Activated CD4-positive, CD25-positive, alpha-beta regulatory T cell treated with anti-CD3 and anti-CD28 coated beads, Interleukin-2, amount 50 U/mL, for 24 hours (primary cell): ENCODE measurements around the gene ACAD10.

Experiments
- ATAC-seq, 2 donors: fragments of 150-1000 bp; cut with Tn5 transposase; one replicate each; pipeline ENCODE4 v1.10.0; 2021; ENCODE audit warnings: mild to moderate bottlenecking in 1 of 2, moderate library complexity in 1 of 2

The ACAD10 gene

DNA sequence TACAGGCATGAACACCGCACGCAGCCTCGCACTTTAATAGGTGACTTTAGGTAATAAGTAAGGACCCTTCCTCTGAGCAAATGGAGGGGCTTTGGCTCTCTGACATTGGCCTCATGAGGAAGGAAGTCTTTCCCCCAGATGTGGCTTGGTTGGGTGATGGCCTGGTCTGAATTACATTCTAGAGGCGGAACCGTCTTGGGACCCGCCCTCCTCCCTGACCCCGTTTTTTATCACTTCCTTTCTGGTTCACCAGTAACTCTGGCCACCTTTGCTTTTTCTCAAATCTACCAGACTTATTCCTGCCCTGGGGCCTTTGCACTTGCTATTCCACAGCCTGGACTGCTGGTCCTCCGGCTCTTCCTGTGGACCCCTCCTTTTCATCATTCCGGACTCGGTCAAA is 94.3 kb downstream of the ACAD10 start:
- no peak for ATAC-seq

DNA sequence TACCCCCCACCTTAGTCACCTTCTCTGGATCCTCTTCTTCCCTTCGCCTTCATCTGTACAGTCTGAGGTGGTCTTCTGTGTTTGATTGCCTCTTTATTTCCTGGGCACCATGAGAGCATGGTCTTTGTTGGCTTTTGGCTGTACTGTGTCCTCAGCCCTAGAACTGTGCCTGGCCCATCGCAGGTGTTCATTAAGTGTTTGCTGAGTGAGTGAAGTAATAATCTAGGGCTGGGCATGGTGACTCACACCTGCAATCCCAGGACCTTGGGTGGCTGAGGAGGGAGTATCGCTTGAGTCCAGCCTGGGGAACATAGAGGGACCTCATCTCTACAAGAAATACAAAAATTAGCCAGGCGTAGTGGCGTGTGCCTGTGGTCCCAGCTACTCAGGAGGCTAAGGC is 94.8 kb downstream of the ACAD10 start:
- no peak for ATAC-seq

DNA sequence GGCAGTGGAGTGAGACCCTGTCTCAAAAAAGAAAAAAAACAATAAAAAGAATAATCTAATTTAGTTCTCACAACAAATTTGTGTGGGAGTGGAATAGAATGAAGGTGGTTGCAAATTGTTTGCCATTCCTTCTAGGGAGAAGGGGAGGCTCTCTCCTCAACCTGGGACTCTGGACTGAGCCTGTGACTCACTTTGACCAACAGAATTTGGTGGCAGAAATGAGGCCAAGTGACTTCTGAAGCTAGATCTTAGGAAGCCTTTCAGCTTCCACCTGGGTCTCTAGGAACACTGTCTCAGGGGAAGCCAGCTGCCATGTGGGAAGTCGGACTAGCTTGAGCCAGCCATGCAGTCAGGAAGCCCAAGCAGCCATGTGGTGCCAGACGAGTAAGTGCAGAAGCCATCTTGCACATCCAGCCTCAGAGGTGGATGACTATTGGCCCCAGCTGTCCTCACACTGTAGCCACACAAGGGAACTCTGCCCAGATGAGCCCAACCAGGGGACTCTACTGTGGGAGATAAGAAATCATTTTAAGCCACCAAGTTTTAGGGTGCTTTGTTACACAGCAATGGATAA is 95.3 kb downstream of the ACAD10 start:
- ATAC-seq: no peak

DNA sequence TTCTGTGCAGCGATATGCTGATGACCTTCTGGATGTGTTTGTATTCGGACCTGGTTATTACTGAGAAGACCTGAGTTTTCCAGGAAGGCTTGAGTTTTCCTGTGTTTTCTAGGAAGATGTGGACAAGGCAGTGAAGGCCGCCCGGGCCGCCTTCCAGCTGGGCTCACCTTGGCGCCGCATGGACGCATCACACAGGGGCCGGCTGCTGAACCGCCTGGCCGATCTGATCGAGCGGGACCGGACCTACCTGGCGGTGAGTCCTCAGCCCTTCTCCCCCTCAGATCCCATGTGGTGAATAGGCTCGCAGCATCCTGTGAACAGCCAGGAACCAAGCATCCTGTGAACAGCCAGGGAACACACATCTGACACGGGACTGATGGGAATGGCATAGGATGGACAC is 97.2 kb downstream of the ACAD10 start:
- no peak for ATAC-seq

DNA sequence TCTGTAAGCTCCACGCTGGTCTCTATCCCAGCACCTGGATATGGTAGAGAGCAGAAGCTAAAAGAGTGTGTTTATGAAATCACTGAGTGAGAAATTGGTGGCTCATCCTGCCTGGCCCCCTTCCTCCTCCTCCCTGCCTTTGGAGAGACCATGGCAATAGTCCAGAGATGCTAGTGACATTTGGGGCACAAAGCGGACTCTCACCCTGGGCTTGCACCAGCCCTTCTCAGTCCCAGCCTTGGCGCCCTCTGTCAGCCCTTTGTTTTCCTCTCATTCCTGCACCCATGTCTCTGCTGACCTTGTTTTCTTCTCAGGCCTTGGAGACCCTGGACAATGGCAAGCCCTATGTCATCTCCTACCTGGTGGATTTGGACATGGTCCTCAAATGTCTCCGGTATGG is 99.1 kb downstream of the ACAD10 start:
- ATAC-seq: no peak

DNA sequence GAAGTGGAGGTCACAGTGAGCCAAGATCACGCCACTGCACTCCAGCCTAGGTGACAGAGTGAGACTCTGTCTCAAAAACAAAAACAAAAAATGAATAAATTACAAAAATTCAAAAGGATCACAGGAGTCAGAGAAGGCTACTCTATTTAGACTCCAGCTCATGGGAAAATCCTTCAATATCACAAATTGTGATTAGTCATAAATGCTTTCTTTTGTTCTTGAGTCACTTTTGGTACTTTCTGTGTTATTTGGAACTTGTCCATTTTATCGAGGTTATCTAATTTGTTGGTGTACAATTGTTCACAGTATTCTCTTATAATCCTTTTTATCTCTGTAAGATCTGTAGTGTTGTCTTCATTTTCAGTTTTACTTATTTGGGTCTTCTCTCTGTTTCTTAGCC is 99.8 kb downstream of the ACAD10 start:
- no peak for ATAC-seq

DNA sequence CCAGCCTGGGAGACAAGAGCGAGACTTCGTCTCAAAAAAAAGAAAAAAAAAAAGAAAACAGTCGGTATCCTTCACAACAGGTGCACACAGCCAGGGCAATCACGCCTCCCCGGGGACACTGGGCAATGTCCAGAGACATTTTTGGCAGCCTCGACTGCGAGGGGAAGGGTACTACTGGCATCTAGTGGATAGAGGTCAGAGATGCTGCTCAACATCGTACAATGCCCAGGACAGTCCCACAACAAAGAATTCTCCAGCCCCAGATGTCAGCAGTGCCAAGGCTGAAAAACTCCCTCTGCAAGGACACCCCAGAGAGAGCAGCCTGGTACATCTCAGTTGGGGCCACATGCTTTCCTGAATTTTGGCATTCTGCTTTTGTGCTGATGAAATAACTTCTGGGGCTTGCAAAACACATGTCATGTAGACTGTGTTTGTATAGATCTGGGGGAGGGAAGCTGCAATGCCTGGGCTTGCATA is 102.4 kb downstream of the ACAD10 start:
- ATAC-seq: no peak

DNA sequence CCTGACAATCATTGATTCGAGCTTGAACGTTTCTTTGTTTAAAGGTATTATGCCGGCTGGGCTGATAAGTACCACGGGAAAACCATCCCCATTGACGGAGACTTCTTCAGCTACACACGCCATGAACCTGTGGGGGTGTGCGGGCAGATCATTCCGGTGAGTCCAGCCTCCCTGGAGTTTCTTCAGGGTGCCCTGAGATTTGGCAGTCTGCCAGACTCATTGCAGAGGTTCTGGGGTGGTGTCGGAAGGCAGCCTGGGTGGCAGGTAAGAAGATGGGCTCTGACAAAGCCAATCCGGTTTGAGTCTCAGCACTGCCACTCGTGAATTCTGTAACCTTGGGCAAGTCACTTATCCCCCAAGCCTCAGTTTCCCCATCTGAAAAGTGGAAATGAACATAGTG is 103.9 kb downstream of the ACAD10 start:
- no peak for ATAC-seq

DNA sequence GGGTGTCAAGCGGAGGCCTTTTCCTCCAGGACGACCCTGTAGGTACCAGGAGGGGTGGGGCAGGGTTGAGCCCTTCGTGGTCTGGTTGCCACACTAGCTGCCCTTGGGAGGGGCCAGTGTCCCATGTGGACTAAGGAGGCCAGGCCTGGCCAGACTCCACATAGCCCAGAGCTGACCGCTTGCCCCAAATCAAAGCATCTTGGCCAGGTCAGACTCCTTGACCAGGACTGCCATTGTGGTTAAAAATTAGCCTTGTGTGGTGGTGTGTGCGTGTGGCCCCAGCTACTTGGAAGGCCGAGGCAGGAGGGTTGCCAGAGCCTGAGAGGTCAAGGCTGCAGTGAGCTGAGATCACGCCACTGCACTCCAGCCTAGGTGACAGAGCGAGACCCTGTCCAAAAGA is 105.7 kb downstream of the ACAD10 start:
- no peak for ATAC-seq

DNA sequence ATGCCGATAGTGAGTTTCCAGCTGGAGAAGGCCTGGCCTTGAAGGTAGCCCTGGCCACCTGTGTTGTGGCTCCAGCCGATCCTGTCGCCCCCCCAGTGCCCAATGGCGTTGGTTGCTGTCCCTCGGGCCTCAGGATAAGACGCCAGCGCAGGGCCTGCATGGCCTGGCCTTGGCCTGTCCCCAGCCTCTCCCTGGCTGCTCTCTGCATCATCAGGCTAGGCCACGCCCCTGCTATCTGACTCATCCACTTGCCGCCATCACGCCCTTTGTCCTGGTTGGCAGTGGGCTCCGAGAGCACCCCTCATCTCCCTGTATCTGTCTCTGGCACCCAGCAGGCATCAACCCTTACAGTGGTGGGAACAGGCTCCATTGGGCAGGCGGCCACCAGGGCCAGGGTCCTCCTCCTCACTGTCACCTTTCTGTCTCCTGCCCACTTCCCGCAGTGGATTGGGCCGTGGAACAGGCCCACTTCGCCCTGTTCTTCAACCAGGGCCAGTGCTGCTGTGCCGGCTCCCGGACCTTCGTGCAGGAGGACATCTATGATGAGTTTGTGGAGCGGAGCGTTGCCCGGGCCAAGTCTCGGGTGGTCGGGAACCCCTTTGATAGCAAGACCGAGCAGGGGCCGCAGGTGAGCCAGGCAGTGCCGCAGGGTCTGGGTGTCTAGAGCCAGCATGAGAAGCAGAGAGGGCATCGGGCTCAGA is 106.5 kb downstream of the ACAD10 start:
- no peak for ATAC-seq

DNA sequence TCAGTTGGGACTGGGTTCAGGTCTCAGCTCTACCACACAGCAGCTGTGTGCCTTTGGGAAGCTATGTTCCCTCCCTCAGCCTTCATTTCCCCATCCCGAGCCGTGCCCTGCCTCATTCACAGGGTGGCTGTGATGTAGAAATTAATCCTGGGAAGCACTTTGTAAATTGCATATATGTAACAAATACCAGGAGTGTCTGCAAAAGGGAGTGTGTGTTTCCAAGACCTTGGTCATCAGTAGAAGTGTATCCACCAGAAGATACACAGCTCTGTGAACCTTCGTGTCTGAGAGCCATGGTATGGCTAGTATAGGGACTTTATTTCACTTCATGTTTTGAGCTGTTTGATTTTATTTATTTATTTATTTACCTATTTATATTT is 107.0 kb downstream of the ACAD10 start:
- no peak for ATAC-seq

DNA sequence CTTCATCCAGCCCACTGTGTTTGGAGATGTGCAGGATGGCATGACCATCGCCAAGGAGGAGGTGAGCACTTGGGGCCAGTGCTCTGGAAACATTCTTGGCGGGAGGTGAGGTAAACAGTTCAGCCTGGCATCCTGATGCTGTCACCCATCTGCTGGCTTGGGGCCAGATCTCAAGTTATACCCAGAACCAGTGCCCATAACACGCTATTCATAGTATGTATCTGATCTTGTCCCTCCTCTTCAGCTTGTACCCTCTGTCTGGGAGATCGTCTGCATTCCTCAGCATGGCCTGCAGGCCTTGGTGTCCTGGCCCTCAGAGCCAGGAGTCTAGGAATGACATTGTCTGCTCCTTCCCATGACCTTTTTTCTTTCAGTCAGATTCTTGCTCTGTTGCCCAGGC is 112.3 kb downstream of the ACAD10 start:
- no peak for ATAC-seq

DNA sequence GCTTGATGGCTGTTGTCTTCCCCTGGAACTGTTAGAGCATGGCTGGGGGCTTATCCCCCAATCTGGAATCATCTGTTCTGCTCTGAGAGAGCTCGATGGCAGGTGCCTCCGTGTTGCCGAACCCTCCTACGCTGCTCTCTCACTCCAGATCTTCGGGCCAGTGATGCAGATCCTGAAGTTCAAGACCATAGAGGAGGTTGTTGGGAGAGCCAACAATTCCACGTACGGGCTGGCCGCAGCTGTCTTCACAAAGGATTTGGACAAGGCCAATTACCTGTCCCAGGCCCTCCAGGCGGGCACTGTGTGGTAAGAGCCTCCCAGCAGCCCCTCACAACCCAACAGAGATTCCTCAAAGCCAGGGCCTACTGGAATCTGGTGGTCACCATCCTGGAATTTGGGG is 113.9 kb downstream of the ACAD10 start:
- ATAC-seq: no peak

DNA sequence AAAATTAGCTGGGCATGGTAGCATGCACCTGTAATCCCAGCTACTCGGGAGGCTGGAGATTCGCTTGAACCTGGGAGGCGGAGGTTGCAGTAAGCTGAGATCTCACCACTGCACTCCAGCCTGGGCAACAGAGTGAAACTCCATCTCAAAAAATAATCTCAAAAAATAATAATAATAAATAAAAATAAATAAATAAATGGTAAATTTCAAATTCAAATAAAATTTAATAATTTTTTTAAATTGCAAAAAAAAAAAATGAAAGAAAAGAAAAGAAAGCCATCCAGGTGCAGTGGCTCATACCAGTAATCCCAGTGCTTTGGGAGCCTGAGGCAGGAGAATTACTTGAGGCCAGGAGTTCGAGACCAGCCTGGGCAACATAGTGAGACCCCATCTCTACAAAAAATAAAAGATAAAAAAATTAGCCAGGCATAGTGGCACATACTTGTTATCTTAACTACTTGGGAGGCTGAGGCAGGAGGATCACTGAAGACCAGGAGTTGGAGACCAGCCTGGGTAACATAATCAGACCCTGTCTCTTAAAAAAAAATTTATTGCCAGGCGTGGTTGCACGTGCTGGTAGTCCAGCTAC is 117.3 kb downstream of the ACAD10 start:
- no peak for ATAC-seq

DNA sequence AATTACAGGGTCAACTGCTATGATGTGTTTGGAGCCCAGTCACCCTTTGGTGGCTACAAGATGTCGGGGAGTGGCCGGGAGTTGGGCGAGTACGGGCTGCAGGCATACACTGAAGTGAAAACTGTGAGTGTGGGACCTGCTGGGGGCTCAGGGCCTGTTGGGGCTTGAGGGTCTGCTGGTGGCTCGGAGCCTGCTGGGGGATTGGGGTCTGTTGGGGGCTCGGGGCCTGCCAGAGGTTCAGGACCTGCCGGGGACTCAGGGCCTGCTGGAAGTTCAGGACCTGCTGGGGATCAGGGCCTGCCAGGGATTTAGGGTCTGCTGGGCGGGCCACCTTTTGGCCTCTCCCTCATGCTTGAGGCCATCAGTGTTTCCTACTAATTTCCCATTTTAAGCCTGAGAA is 118.0 kb downstream of the ACAD10 start:
- ATAC-seq: no peak

DNA sequence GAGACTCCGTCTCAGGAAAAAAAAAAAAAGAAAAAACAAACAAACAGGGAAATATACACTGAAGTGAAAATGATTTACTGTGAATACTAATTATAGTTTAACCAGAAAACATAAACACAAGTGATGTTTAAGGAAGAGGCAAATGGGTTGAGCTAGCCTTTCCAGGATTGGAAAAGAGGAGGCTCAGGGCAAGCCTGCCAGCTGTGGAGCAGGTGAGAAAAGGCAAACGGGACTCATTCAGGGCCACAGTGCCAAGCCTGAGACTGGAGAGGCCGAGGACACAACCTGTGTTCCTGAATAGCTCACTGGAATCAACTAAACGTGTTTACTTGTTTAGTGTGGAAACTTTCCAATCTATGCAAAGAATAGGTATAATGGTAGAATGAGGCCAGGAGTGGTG is 120.5 kb downstream of the ACAD10 start:
- ATAC-seq: no peak
